GM18502 (cell line): ENCODE results near the gene INMT.

Source experiments
- ATAC-seq: cut with Tn5 transposase; IDR thresholded peaks from one replicate; pipeline ENCODE4 v1.9.1; 2021; ENCODE audit warnings: mild to moderate bottlenecking; ENCODE audit not compliant: unreplicated experiment, poor library complexity

The INMT gene

GRCh38 chr7:30805931-30806330 lies 54.0 kb downstream of the INMT start:
- no peak for ATAC-seq
